Globus pallidus (tissue), 1 donor: ENCODE data around the gene MYO15A.

Source experiments
- DNase-seq: peaks from one replicate; pipeline ENCODE4 v3.0.0-alpha.2; 2015; ENCODE audit warnings: low spot score

Gene MYO15A

DNA sequence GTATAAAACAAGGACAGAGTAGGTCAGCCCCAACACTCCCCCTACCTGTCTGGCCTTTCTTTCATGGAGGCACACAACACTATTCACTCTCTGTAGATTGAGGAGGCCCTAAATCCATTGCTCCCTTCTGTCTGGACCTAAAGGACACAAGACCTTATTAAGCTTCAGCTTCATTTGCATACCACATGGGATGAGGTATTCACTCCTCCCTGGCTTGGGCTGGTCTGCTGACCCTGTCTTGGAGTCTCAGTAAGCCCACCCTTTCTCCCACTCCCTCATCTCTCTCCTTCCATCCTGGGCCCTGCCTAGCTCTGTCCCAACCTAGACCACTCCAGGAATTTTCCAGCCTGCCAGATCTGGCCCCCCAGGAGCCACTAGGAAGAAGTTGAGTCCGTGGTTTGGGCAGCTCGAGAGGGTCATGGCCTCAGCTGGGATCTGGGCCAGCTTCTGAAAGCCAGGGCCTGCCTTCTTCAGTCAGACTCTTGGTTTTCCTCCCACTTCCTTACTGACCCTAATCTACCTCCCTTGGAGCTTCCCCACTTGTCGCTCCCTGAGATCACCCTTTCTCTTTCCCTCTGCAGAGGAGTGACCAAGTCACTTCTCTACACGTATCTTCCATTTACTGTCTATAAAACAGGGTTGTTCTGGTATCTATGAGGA lies 110.3 kb downstream of the MYO15A start:
- DNase-seq = no peak

DNA sequence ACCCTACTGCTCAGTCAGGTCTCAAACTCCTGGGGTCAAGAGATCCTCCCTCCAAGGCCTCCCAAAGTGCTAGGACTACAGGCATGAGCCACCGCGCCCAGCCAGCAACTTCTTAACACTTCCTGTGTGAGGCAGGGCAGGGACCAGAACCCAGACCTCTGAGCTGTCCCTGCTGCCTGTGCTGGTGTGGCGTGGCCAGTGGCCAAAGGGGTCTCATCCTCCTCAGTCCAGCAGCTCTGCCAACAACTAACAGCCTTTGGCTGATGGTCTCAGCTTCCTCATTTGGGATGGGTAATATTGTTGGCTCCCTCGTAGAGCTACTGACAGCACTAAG lies 115.5 kb downstream of the MYO15A start:
- DNase-seq = no peak

GRCh38 chr17:18224387-18225120 lies 116.0 kb downstream of the MYO15A start:
- no peak for DNase-seq

DNA sequence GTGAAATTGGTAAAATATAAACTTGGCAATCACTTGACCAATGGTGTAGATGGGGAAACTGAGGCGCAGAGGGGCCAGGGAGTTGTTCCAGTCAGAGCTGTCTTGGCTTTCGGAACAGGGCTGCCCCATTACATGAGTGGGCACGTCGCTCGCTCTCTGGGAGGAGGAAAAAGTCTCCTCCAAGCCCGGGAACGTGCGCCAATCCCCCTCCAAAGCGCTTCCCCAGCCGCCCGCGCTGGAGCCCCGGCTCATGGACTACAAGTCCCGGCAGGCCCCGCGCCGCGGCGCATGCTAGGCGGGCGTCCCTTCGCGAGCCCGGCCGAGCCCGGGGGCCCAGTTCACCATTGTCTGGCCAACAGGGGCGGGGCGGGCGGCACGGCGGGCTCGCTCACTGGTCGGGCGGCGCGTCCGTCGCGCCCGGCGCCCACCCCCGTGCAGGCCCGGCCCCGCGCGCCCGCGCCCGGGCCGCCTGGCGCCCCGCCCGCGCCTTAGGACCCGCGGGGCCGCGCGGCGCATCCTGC lies 116.6 kb downstream of the MYO15A start, which contains the start of gene LLGL1:
LLGL1 (plus strand) TSS at position 515 of the 521 bp plus-strand sequence. CDS start 48 bp downstream, outside the sequence.
- DNase-seq = peak; percentile 95

DNA sequence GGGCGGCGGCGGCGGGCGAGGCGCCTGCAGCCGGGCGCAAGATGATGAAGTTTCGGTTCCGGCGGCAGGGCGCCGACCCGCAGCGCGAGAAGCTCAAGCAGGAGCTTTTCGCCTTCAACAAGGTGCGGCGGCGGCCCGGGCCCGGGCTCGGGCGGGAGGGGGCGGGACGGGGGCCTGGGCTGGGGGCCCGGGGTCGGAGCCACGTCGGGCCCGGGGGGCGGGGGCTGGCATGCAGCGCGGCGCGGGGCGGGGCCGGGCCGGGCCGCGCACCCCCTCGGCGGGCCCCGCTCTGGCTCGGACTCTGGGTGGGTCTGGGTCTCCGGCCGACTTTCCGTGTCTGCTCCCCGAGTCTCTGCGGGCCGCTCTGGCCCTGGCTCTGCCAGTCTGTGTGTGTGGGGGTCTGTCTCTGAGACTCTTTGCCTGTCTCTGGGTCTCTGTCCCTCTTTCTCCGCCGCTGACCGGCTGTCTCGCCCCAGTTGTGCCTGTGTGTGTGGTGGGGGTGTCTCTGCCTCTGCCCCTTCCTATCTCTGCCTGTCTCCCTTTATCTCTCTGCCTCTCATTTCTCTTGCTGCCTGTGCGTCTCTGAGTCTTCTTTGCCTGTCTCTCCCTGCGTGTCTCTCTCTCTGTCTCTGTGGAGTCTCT lies 117.2 kb downstream of the MYO15A start:
- DNase-seq = no peak

- no peak for DNase-seq
Observed at GRCh38 chr17:18226284-18226945, 117.9 kb downstream of the MYO15A start.

GRCh38 chr17:18227635-18228034 lies 119.1 kb downstream of the MYO15A start:
- no peak for DNase-seq

- DNase-seq = peak; percentile 47
Observed at GRCh38 chr17:18228176-18228682, 119.7 kb downstream of the MYO15A start.

- no peak for DNase-seq
Observed at GRCh38 chr17:18229254-18229653, 120.7 kb downstream of the MYO15A start.
